ENCODE data around the gene TBC1D10B. TPM values are rescaled to one million over a fixed set of nuclear protein-coding genes. Genes with fewer than 3 reads are reported as not detected.

The TBC1D10B gene
- total and polyA plus RNA-seq, 2 donors (not counting 1 experiment from before 2014, with no cell fraction given) = 23.5 to 58.0 TPM

GRCh38 chr16:30378236-30379157 is 8.2 kb upstream of the TBC1D10B start:
- Mint-ChIP-seq H3K4me3 (peak overlapping the region; percentile 94), H3K9me3 (ENCODE audit: insufficient read depth) (no peaks in the 10 kb centered on the region), H3K4me1 (peaks cover 50% of the 10 kb centered on the region), H3K27me3 (no peaks in the 10 kb centered on the region), H3K27ac (peak overlapping the region; percentile 100)
- H2AFZ ChIP-seq (ENCODE audit: insufficient read depth, low read depth, low read length, poor library complexity, severe bottlenecking) = peak overlapping the region; percentile 77
- no peaks in the 10 kb centered on the region for H3K27me3 ChIP-seq (replicated peaks in 1 of 4; ENCODE audit: control extremely low read depth in 1 of 4, control insufficient read depth in 3 of 4, insufficient read depth in 4 of 4, low read length in 3 of 4)
- H3K36me3 ChIP-seq (replicated peaks in 1 of 2; ENCODE audit: control extremely low read depth in 1 of 2, control insufficient read depth in 1 of 2, extremely low read depth in 1 of 2, insufficient read depth in 2 of 2, low read length in 1 of 2) = peaks cover 0 to 2% of the 10 kb centered on the region in 2 experiments
- peaks cover 33 to 64% of the 10 kb centered on the region in 2 donors for H3K4me1 ChIP-seq (ENCODE audit: control insufficient read depth in 2 of 2, insufficient read depth in 2 of 2, low read length in 2 of 2)
- peaks cover 0 to 2% (median 0%) of the 10 kb centered on the region in 3 donors for H3K9me3 ChIP-seq (ENCODE audit: control extremely low read depth in 1 of 3, control insufficient read depth in 2 of 3, insufficient read depth in 1 of 3, low read length in 2 of 3)
- peak overlapping the region; percentile 99 for H3K9ac ChIP-seq (ENCODE audit: low read length)
- DNase-seq (peak; percentile 99), ATAC-seq (ENCODE audit: low read depth) (peak; percentile 85)
- POLR2A ChIA-PET = interaction anchor here (0.5 to 3.0 kb wide), 15 partner anchors 14 to 1855 kb away, joined by 3 to 11 read pairs (median 6); partner anchors contain the start of genes CORO1A, ZNF48 and ZNF771
- H4K20me1 ChIP-seq (ENCODE audit: control insufficient read depth, insufficient read depth, low read length, poor library complexity, severe bottlenecking) = no peaks in the 10 kb centered on the region
- peak overlapping the region; percentile 42 to 87 (median 68) for H3K4me3 ChIP-seq (ENCODE audit: control extremely low read depth in 1 of 5, extremely low read depth in 1 of 5, insufficient read depth in 1 of 5, low read depth in 2 of 5, low read length in 4 of 5)
- peaks cover 46% of the 10 kb centered on the region for H3K79me2 ChIP-seq (ENCODE audit: control insufficient read depth, insufficient read depth, low read length)
- TF ChIP-seq EZH2 (IDR thresholded peaks at IDR 0.05; ENCODE audit: borderline replicate concordance, insufficient read depth, low read depth, low read length, poor library complexity, severe bottlenecking) (no peak), CTCF (IDR thresholded peaks at IDR 0.05) (no peak)
- CTCF ChIA-PET = interaction anchor here (0.6 to 2.0 kb wide), 7 partner anchors 17 to 250 kb away, joined by 3 to 9 read pairs (median 4); partner anchors contain the start of genes ZNF48 and ZNF771
- peak overlapping the region; percentile 97 to 100 for H3K27ac ChIP-seq (ENCODE audit: low read length in 2 of 2)
- peak overlapping the region; percentile 100 for H3K4me2 ChIP-seq (replicated peaks; ENCODE audit: low read depth, low read length, poor library complexity, severe bottlenecking)
- under 1% methylated on average over 60 of the region's 67 CpGs for WGBS (ENCODE audit: insufficient coverage)
- intact Hi-C loops (cut with micrococcal nuclease) = loop anchor here (1.0 to 10.0 kb wide), 10 partner anchors 8 to 1454 kb away; partner anchors contain the start of genes ALDOA, CD2BP2, FBRS and ITGAL
